AG04449 (cell line): ENCODE measurements around the gene CYP2C18.
"Not testable (repeated sequence)": the region's sequence is repeated elsewhere in the genome, so short reads cannot be mapped to it uniquely, and the experiment has no call there.

ENCODE experiments used
- CTCF ChIA-PET: fragments of 350-600 bp; formaldehyde crosslinking; extraction: SDS; loops from one replicate; lab custom pipeline; 2021; ENCODE audit warnings: antibody characterized with exemption; lab: Yijun Ruan, JAX
- POLR2A ChIA-PET: fragments of 400-600, 350-600 bp; formaldehyde crosslinking; extraction: SDS; loops from one replicate; lab custom pipeline; 2020; ENCODE audit warnings: antibody characterized with exemption, inconsistent platforms; lab: Yijun Ruan, JAX
- DNase-seq: peaks from one replicate; pipeline ENCODE4 v3.0.0-alpha.2; 2010; ENCODE audit warnings: low read depth, low spot score
- H3K4me3 ChIP-seq: 2 replicates; pipeline ENCODE4 v1.5.1; 2011; ENCODE audit warnings: low read depth, mild to moderate bottlenecking, control low read depth, low read length
- CTCF ChIP-seq: IDR thresholded peaks from one replicate; pipeline ENCODE4 v1.5.1; 2011; ENCODE audit warnings: mild to moderate bottlenecking, moderate library complexity, low read length, control low read depth, inconsistent platforms; ENCODE audit not compliant: insufficient read depth; ENCODE audit errors: missing control alignments

CYP2C18 gene

GRCh38 chr10:94762393-94762792, 78.9 kb downstream of the CYP2C18 start, which contains the start of gene CYP2C19:
TSS of gene CYP2C19 (plus strand) at chr10:94762681. CDS start at chr10:94762706, 25 bp downstream.
- POLR2A ChIA-PET = no interaction called here
- H3K4me3 ChIP-seq = no peak within 1 kb of the TSS
- no peak for TF ChIP-seq CTCF
- CTCF ChIA-PET = no interaction called here
- no peak for DNase-seq

DNA sequence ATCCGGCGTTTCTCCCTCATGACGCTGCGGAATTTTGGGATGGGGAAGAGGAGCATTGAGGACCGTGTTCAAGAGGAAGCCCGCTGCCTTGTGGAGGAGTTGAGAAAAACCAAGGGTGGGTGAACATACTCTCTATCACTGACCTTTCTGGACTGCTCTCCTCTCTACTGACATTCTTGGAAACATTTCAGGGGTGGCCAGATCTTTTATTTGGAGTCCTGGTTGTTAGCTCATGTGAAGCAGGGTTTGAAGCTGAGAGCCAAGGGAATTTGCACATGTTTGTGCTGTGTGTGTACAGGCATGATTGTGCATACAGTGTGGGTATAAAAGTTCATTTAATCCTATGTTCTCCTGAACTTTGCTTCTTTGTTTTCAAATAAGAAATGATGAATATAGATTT, 91.9 kb downstream of the CYP2C18 start:
- CTCF ChIA-PET, POLR2A ChIA-PET, DNase-seq, H3K4me3 ChIP-seq: not testable (repeated sequence)

GRCh38 chr10:94777886-94778458, 94.4 kb downstream of the CYP2C18 start:
- no peak for TF ChIP-seq CTCF
- DNase-seq = no peak
- CTCF ChIA-PET = no interaction called here
- POLR2A ChIA-PET = no interaction called here
- H3K4me3 ChIP-seq = no peak overlapping the region

- H3K4me3 ChIP-seq = no peak overlapping the region
- DNase-seq = no peak
- ChIA-PET POLR2A (no interaction called here), CTCF (no interaction called here)
- no peak for TF ChIP-seq CTCF
Measured at GRCh38 chr10:94780844-94781243, 97.3 kb downstream of the CYP2C18 start.

GRCh38 chr10:94784256-94784655, 100.7 kb downstream of the CYP2C18 start:
- no peak for DNase-seq
- ChIA-PET POLR2A (no interaction called here), CTCF (no interaction called here)
- no peak overlapping the region for H3K4me3 ChIP-seq
- TF ChIP-seq CTCF = no peak

DNA sequence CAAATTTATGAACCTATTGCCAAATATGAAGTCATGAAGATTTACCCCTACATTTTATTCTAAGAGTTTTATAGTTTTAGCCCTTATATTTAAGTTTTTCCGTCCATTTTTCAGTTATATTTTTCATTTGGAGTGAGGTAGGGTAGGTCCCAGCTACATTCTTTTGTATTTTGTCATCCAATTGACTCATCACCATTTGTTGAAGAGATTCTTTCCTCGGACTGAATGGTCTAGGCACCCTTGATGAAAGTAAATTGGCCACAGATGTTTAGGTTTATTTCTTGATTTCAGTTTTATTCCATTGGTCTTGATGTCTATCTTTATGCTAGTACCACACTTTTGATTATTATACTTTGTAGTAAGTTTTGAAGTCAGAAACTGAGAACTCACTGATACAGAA, 101.7 kb downstream of the CYP2C18 start:
- no peak for DNase-seq
- H3K4me3 ChIP-seq = no peak overlapping the region
- POLR2A ChIA-PET = no interaction called here
- CTCF ChIA-PET = no interaction called here
- no peak for TF ChIP-seq CTCF
